Forelimb muscle (tissue), 1 donor: ENCODE results near the gene CPHXL. TPM values are rescaled to one million over a fixed set of nuclear protein-coding genes. Genes with fewer than 3 reads are reported as not detected.

Experiments used
- DNase-seq: peaks from one replicate; pipeline ENCODE4 v3.0.0-alpha.2; 2013; ENCODE audit warnings: low read depth
- polyA plus RNA-seq: library from polyadenylated mRNA; unstranded; fragments of 120-200 nt; gene quantifications from one replicate; pipeline ENCODE4 v1.2.1, GENCODE V29; 2013; ENCODE audit not compliant: insufficient read length

The CPHXL gene
- polyA plus RNA-seq, 1 donor: not detected

DNA sequence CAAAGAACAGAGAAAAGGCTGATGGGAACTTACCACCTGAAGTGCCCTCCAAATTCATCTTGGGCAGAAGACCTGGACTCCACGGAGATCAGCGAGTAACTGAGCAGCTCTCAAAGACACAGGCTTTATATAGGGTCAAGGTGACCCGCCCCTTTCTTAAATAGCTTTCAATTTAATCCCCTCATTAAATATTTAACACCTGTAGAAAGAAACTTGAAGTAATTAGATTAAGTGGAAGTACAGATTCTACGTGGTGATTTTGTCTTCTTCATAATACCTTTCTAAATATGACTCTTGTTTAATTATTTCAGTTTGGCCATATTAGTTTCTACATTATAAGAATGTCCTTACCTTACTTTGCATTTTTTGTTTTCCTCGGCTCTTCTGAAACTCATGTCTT, 24.9 kb downstream of the CPHXL start, which contains the start of gene DUXB:
Gene DUXB (minus strand): TSS at position 101 of the 400 bp plus-strand sequence. CDS start 43 bp downstream, at position 58.
- no peak for DNase-seq

DNA sequence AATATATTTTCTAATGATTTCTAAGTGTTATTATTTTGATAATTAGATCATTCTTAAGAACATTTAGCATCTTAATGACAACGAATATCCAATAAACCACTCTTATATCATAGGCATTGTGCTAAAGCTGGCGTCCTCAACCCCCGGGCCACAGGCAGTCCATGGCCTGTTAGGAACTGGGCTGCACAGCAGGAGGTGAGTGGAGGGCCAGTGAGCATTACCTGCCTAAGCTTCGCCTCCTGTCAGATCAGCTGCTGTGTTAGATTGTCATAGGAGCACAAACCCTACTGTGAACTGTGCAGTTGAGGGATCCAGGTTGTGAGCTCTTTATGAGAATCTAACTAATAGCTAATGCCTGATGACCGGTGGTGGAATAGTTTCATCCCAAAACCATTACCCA, 28.7 kb downstream of the CPHXL start:
- no peak for DNase-seq

DNA sequence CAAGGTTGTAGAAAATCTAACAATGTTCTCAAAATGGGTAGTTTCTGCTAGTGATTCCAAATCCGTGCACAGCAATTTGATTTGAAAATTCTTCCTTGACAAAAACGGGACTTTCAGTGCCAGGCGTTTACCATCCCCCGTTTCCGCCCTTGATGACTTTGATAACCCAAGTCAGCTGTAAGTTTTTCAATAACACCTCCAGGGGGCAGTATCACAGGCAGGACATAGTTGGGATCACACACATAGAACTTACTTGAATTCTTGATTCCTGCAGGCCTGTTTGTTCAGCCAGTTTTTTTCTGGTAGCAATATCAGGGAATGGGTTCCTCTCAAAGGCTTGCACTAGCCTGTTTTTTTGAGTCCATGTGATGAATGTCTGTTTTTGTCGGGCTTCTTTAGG, 30.6 kb downstream of the CPHXL start:
- DNase-seq: no peak

DNA sequence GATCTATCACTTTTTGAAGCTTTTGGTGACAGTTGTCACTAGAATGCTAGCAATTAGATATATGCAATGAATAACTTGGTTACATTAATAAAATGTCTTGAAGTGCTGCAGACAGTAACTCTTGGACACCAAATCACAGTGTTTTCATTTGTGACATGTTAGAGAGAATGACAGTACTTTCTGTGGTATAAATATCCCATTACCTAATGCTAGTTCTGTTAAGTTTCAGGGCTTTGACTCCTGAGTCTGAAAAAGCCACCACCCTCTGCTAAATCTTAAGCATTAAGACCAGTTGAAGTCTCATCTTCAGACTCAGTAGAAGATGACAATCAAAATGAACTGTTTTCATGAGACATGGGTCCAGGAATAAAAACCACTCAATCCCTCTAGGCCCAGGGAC, 38.9 kb downstream of the CPHXL start:
- no peak for DNase-seq

DNA sequence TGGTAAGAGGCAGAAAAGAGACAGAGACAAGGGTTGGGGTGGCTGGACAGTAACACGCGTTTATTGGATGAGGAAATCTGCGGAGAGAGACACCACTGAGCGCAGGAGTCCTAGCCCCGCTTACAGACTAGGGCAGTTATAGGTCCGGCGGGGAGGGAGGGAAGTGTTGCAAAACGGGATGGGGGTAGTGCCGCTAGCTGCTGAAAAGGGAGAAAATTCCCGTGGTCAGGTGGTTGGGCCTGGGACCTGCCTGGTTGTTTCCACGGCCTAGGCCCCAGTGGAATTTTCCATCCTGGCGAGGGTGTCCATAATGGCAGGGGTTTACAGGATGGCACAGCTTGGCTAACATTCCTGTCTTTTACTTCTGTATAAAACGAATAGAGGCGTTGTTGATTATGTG, 44.0 kb downstream of the CPHXL start:
- no peak for DNase-seq

DNA sequence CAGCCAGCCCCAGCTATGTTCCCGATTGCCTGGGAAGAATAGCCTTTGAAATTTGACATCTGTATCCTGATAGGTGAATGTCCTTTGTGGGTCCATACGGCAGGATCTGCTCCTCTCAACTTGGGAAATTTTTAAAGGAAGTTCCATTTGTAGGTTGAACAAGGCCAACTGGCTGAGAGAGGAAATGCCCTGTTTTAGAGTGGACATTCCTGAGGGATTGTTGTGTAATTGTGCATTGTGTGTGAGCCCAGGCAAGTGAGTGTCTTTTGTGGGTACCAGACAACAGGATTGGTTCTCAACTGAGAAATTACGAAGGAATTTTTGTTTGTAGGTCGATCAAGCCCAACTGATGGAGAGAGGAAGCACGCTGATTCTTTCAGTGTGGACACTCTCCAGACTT, 46.9 kb downstream of the CPHXL start:
- no peak for DNase-seq

DNA sequence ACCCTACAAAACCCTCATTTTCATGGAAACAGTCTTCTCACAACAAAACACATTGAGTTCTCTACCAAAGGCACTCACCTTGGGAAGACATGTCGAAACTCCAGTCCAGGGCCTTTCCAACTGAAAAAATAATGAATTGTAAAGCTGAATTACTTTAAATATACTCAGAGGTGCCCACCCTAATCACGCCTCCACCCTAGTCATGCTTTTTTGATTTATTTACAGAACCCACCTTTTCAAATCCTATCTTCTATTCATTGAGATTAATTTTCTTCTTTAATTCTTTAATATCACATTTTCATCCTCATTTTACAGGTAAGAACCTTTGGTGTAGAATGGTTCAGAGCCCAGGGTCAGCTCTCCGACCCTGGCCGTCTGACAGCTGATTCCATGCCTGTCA, 49.4 kb downstream of the CPHXL start, which contains the start of gene CPHXL2:
Gene CPHXL2 (minus strand): TSS at position 101 of the 400 bp plus-strand sequence. CDS start 10 bp downstream, at position 91.
- no peak for DNase-seq

DNA sequence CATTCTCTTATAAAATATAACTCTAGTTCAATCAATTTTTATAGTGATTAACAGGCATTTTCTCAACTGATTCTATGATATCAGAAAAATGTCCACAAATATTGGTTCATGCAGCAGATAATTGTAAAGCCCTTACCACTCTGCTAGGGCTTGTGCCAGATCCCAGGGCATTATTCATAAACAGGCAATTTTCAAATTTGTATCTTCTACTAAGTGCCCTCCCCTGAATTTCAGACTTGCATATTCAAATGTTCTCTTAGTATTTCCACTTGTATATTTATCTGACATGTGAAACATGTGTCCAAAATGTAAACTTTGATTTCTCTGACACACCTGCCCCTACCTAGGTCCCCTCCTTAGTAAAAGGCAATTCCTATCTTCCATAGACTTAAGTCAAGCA, 58.8 kb downstream of the CPHXL start:
- no peak for DNase-seq

Other genes starting within 250 kb of the CPHXL start
- 2.1 TPM for gene CHST6, start 231.0 kb downstream of the CPHXL start, polyA plus RNA-seq
- 0.27 TPM for gene CHST5, start 190.4 kb downstream of the CPHXL start, polyA plus RNA-seq
- gene TMEM231, start 170.2 kb downstream of the CPHXL start, polyA plus RNA-seq: 6.1 TPM
- 118 TPM for gene GABARAPL2, start 160.1 kb downstream of the CPHXL start, polyA plus RNA-seq
- 31.7 TPM for gene ADAT1, start 103.2 kb downstream of the CPHXL start, polyA plus RNA-seq
- gene KARS1, start 78.8 kb downstream of the CPHXL start, polyA plus RNA-seq: 127 TPM
- gene TERF2IP, start 78.7 kb downstream of the CPHXL start, polyA plus RNA-seq: 59.1 TPM
- gene CPHXL2, start 49.5 kb downstream of the CPHXL start, polyA plus RNA-seq: not detected
- not detected for gene DUXB, start 25.0 kb downstream of the CPHXL start, polyA plus RNA-seq